Neural progenitor cell (in vitro differentiated cells): ENCODE measurements around the gene TUBB2B. TPM values are rescaled to one million over a fixed set of nuclear protein-coding genes. Genes with fewer than 3 reads are reported as not detected.

ENCODE experiments used
- DNase-seq: peaks from one replicate; pipeline ENCODE4 v3.0.0-alpha.2; 2016; ENCODE audit warnings: low spot score
- H2AFZ ChIP-seq: fragments of 200-600 bp; sonication (generic); replicated peaks from 2 replicates; pipeline ENCODE4 v1.6.1; 2016; ENCODE audit warnings: antibody characterized with exemption
- H3F3A ChIP-seq: fragments of 200-600 bp; sonication (generic); 2 replicates; pipeline ENCODE4 v1.6.1; 2016; ENCODE audit warnings: antibody characterized with exemption, low read depth
- H3K27ac ChIP-seq: fragments of 200-600 bp; sonication (generic); 2 replicates; pipeline ENCODE4 v1.5.1; 2016; ENCODE audit warnings: mild to moderate bottlenecking
- H3K27me3 ChIP-seq: fragments of 200-600 bp; sonication (generic); 2 replicates; pipeline ENCODE4 v1.6.1; 2016; ENCODE audit warnings: mild to moderate bottlenecking, moderate library complexity
- H3K36me3 ChIP-seq: fragments of 200-600 bp; sonication (generic); 2 replicates; pipeline ENCODE4 v1.5.1; 2016
- H3K4me1 ChIP-seq: fragments of 200-600 bp; sonication (generic); 2 replicates; pipeline ENCODE4 v1.6.1; 2016; ENCODE audit warnings: mixed run types
- H3K4me2 ChIP-seq: fragments of 200-600 bp; sonication (generic); 2 replicates; pipeline ENCODE4 v1.6.1; 2016
- H3K4me3 ChIP-seq: fragments of 200-600 bp; sonication (generic); 2 replicates; pipeline ENCODE4 v1.5.1; 2016
- H3K79me2 ChIP-seq: fragments of 200-600 bp; sonication (generic); 2 replicates; pipeline ENCODE4 v1.6.1; 2016; ENCODE audit warnings: low read depth
- H3K9ac ChIP-seq: fragments of 200-600 bp; sonication (generic); 2 replicates; pipeline ENCODE4 v1.6.1; 2016
- H3K9me3 ChIP-seq: fragments of 200-600 bp; sonication (generic); 2 replicates; pipeline ENCODE4 v1.5.1; 2016; ENCODE audit warnings: low read depth
- H4K20me1 ChIP-seq: fragments of 200-600 bp; sonication (generic); 2 replicates; pipeline ENCODE4 v1.6.1; 2016; ENCODE audit warnings: low read depth
- H3K27ac Mint-ChIP-seq: 3 replicates; pipeline ENCODE4 v1.8.0; 2021; ENCODE audit warnings: mixed read lengths
- H3K27me3 Mint-ChIP-seq: 2 replicates; pipeline ENCODE4 v1.8.0; 2022; ENCODE audit warnings: low read depth, mild to moderate bottlenecking, inconsistent platforms, moderate library complexity, mixed read lengths; ENCODE audit not compliant: insufficient read depth
- H3K36me3 Mint-ChIP-seq: 3 replicates; pipeline ENCODE4 v1.8.0; 2021; ENCODE audit warnings: mixed read lengths
- H3K4me1 Mint-ChIP-seq: 3 replicates; pipeline ENCODE4 v1.8.0; 2021; ENCODE audit warnings: mixed read lengths
- H3K4me3 Mint-ChIP-seq: 3 replicates; pipeline ENCODE4 v1.8.0; 2021; ENCODE audit warnings: mild to moderate bottlenecking, moderate library complexity, mixed read lengths
- H3K9me3 Mint-ChIP-seq: 3 replicates; pipeline ENCODE4 v1.8.0; 2020; ENCODE audit warnings: mixed read lengths
- EZH2 ChIP-seq: fragments of 200-600 bp; sonication (generic); IDR thresholded peaks from 2 replicates; pipeline ENCODE4 v1.6.1; 2017; ENCODE audit warnings: antibody characterized with exemption, mild to moderate bottlenecking, moderate library complexity
- EZH2phosphoT487 ChIP-seq: fragments of 200-600 bp; sonication (generic); IDR thresholded peaks from 2 replicates; pipeline ENCODE4 v1.6.1; 2017; ENCODE audit warnings: antibody characterized with exemption
- total RNA-seq: library from RNA; depleted of rRNA; stranded (reverse); fragments of >200 nt; gene quantifications from 2 replicates; pipeline ENCODE4 v1.2.3, GENCODE V29; 2015; ENCODE audit warnings: low replicate concordance
- TF ChIP-seq, protein P1 (sequence below): fragments of 200-600 bp; sonication (generic); IDR thresholded peaks from 2 replicates; pipeline ENCODE4 v1.5.1; 2017; ENCODE audit warnings: antibody characterized with exemption, mild to moderate bottlenecking

TUBB2B gene
- total RNA-seq, 1 donor from 2014 or later = 362 TPM

GRCh38 chr6:3230900-3231246, 3.4 kb upstream of the TUBB2B start:
- Histone ChIP-seq H3K4me1 (peaks cover 28% of the 10 kb centered on the region), H4K20me1 (peaks cover 20% of the 10 kb centered on the region), H3K9ac (no peak overlapping the region), H2AFZ (peak overlapping the region; percentile 69), H3K27me3 (peaks cover 40% of the 10 kb centered on the region), H3K4me2 (peak overlapping the region; percentile 87), H3F3A (peaks cover 38% of the 10 kb centered on the region), H3K9me3 (no peaks in the 10 kb centered on the region), H3K27ac (no peak overlapping the region), H3K36me3 (no peaks in the 10 kb centered on the region), H3K79me2 (peaks cover 16% of the 10 kb centered on the region), H3K4me3 (peak overlapping the region; percentile 95)
- H3K27me3 Mint-ChIP-seq = peaks cover 8% of the 10 kb centered on the region
- no peaks in the 10 kb centered on the region for H3K9me3 Mint-ChIP-seq
- H3K27ac Mint-ChIP-seq = peak overlapping the region; percentile 86
- TF ChIP-seq EZH2phosphoT487 (no peak), EZH2 (no peak)
- TF ChIP-seq, protein P1, sequence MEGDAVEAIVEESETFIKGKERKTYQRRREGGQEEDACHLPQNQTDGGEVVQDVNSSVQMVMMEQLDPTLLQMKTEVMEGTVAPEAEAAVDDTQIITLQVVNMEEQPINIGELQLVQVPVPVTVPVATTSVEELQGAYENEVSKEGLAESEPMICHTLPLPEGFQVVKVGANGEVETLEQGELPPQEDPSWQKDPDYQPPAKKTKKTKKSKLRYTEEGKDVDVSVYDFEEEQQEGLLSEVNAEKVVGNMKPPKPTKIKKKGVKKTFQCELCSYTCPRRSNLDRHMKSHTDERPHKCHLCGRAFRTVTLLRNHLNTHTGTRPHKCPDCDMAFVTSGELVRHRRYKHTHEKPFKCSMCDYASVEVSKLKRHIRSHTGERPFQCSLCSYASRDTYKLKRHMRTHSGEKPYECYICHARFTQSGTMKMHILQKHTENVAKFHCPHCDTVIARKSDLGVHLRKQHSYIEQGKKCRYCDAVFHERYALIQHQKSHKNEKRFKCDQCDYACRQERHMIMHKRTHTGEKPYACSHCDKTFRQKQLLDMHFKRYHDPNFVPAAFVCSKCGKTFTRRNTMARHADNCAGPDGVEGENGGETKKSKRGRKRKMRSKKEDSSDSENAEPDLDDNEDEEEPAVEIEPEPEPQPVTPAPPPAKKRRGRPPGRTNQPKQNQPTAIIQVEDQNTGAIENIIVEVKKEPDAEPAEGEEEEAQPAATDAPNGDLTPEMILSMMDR = no peak
- peaks cover 6% of the 10 kb centered on the region for H3K36me3 Mint-ChIP-seq
- DNase-seq = peak; percentile 90
- H3K4me1 Mint-ChIP-seq = peaks cover 49% of the 10 kb centered on the region
- H3K4me3 Mint-ChIP-seq = peak overlapping the region; percentile 98

DNA sequence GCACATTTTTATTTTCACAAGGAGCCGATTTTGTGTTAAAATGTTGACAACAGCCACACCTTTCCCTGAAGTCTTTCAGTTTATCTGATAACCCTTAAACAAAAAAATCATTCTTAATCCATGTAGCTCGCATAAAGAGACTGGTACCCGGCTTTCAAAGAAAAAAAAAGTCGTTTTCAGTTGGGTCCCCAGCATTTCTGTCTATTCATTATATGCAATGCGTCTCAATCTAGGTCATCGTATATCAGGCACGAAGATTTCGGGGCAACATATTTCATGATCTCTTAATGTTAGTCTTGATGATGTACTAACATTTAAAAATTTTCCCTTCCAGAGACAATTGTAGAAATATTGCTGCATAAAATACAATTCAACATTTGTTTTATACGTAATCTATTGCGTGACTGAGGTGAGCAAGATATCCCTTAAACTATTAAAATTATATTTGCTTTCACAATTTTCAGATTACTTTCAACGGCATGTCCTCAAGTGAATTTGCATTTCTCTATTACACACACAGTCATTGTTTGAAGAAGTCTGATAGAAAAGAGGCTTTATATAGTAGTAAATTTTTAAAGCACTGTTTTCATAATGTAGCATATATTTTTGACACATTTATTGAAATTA, 2.9 kb upstream of the TUBB2B start:
- TF ChIP-seq EZH2 (no peak), EZH2phosphoT487 (no peak)
- TF ChIP-seq, protein P1 = no peak
- Histone ChIP-seq H3K9me3 (no peaks in the 10 kb centered on the region), H4K20me1 (peaks cover 23% of the 10 kb centered on the region), H3K4me3 (peak overlapping the region; percentile 95), H3K36me3 (no peaks in the 10 kb centered on the region), H3K4me2 (peak overlapping the region; percentile 87), H2AFZ (no peak overlapping the region), H3K27ac (no peak overlapping the region), H3K79me2 (peaks cover 19% of the 10 kb centered on the region), H3K9ac (no peak overlapping the region), H3K27me3 (peaks cover 40% of the 10 kb centered on the region), H3K4me1 (peaks cover 30% of the 10 kb centered on the region), H3F3A (peaks cover 38% of the 10 kb centered on the region)
- Mint-ChIP-seq H3K4me1 (peaks cover 48% of the 10 kb centered on the region), H3K36me3 (peaks cover 10% of the 10 kb centered on the region), H3K9me3 (no peaks in the 10 kb centered on the region), H3K27me3 (peaks cover 8% of the 10 kb centered on the region), H3K27ac (peak overlapping the region; percentile 86), H3K4me3 (peak overlapping the region; percentile 98)
- DNase-seq = no peak

DNA sequence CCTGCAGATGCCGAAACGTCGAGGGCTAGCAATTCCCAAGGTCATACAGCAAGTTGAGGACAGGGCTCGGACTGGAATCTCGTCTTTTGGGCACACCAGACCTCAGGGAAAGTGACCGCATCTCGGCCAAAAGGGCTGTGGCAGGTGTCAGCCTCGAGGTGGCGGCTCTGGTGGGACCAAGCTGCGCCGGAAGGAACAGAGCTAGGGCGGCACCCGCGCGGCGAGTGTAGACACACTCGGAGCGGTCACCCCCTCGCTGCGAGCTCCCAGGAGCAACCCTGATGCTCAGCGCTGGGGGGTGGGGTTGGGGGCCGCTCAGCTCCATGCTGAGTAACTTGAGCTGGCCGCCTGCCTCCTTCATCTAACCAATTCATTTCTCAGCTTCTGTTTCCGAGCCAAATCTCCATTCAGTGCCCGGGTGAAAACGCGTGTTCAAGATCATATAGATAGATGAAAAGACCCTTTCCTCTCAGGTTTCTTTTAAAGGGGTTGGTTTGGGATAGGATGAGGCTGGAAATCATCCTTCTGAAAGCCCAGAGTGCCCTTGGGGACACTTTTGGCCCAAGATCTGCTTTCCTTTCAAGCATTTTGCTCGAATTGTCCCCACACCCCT, 2.2 kb upstream of the TUBB2B start:
- H3K4me1 ChIP-seq = peaks cover 30% of the 10 kb centered on the region
- peaks cover 23% of the 10 kb centered on the region for H4K20me1 ChIP-seq
- peaks cover 19% of the 10 kb centered on the region for H3K79me2 ChIP-seq
- TF ChIP-seq EZH2phosphoT487 = no peak
- TF ChIP-seq, protein P1 = peak; percentile 37
- no peaks in the 10 kb centered on the region for H3K9me3 ChIP-seq
- Mint-ChIP-seq H3K9me3 (no peaks in the 10 kb centered on the region), H3K27ac (peak overlapping the region; percentile 57), H3K4me1 (peaks cover 48% of the 10 kb centered on the region), H3K4me3 (peak overlapping the region; percentile 98), H3K36me3 (peaks cover 10% of the 10 kb centered on the region), H3K27me3 (peaks cover 6% of the 10 kb centered on the region)
- H3K27ac ChIP-seq = no peak overlapping the region
- H3K9ac ChIP-seq = no peak overlapping the region
- H3K4me2 ChIP-seq = peak overlapping the region; percentile 87
- H3K27me3 ChIP-seq = peaks cover 40% of the 10 kb centered on the region
- H3F3A ChIP-seq = peaks cover 38% of the 10 kb centered on the region
- DNase-seq = peak; percentile 75
- no peaks in the 10 kb centered on the region for H3K36me3 ChIP-seq
- H2AFZ ChIP-seq = no peak overlapping the region
- peak overlapping the region; percentile 95 for H3K4me3 ChIP-seq
